GM21529 (cell line): Measurements from ENCODE around the gene CNN1.

ENCODE experiments used
- ATAC-seq: cut with Tn5 transposase; IDR thresholded peaks from one replicate; pipeline ENCODE4 v1.9.1; 2021; ENCODE audit not compliant: unreplicated experiment

Gene CNN1

DNA sequence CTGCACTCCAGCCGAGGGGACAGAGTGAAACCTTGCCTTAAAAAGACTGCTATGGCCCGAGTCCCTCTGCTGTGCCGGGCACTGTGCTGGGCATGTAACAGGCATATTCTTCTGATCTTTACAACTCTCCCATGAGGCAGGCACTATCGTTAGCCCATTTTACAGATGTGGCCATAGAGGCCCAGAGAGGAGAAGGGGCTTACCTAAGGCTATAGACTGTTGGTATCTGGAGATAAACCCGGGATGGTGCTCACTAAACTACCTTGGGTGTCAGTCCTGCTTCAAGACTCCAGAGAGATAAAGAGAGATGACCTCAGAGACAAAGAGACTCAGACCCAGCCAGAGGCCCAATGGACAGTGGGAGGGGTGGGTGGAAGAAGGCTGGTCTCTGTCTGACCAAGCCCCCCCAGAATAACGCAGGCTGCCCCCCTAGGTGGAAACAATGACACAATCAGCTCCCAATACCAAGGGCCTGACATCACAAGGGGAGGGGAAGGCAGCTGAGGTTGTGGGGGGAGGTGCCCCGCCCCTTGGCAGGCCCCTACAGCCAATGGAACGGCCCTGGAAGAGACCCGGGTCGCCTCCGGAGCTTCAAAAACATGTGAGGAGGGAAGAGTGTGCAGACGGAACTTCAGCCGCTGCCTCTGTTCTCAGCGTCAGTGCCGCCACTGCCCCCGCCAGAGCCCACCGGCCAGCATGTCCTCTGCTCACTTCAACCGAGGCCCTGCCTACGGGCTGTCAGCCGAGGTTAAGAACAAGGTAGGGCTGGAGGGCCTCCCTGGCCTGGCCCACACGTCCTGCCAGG is at the start of gene CNN1:
Gene CNN1 (plus strand): TSS at position 620 of the 805 bp plus-strand sequence. CDS start 77 bp downstream, at position 697.
- no peak for ATAC-seq

DNA sequence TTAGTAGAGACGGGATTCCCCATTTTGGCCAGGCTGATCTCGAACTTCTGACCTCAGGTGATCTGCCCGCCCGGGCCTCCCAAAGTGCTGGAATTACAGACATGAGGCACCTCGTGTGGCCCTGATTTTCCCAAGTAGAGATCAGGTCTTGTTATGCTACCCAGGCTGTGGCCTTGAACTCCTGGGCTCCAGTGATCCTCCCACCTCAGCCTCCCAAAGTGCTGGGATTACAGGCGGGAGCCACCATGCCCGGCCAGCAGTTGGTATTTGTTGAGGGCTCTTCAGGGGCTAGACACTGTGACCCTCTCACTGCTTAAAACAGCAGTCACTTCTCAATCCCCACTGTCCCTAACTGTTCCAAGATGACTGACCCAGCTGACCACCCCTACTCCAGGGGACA is 49.3 kb upstream of the CNN1 start:
- ATAC-seq, result no peak

DNA sequence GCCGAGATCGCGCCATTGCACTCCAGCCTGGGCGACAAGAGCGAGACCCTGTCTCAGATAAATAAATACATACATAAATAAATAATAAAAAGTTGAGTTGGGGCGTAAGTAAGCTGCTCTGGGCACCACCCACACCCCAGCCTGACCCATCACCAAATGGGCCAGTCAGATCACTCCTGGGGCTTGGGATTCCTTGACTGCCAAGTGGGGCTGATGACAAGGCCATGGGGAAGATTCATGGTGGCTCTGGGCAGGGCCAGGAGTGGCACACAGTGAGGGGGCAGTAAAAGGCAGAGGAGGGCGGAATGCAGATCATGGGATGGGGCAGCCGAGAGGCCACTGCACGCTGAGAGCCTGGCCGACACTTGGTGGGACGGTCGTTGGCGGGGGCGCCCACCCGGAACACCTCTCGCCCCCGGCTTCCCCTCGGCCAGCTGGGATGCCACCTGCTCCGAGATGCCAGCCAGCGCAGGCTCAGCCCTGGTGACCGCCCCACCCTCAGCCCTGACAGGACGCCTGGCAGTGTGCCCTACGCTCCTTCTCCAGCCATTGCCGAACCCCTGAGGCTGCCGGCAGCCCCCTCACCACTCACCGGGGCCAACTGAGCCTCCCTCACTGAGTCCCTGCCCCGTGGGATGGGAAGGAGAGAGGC is 43.9 kb upstream of the CNN1 start:
- ATAC-seq, result no peak

DNA sequence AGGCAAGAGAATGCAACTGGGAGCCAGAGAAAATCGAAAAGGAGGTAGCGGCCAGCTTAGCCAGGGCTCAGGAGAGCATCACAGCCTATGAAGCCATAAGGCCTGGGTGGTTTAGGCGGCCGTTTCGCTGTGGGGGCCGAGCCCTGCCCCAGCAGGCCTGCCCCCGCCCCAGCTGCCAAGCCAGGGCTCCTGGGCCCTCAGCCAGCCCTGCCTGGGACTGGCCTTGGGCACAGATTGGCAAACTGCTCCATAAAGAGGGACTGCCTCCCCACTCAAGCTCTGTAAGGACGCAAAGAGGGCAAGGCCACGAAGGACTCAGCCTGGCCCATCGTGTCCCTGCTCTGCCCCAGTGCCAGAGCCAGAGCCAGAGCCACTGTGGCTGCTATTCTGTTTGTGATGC is 43.2 kb upstream of the CNN1 start:
- no peak for ATAC-seq

DNA sequence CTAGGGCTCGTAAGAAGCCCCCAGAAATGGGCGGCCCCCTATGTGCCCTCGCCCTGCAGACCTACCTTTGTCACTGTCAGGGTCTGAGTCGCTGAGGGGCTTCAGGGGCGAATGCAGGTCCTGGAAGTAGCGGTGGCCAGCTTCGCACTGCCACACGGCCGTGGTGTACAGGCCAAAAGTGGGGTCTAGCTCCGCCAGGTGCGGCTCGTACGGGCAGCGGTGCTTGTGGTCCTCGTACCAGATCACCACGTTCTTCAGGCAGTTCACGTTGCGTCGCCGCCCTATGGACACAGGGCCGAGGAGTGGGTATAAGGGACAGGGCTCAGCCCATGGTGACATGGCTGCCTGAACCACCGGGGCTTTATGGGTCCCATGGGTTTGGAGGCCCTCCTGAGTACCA is 42.8 kb upstream of the CNN1 start:
- ATAC-seq, result no peak

DNA sequence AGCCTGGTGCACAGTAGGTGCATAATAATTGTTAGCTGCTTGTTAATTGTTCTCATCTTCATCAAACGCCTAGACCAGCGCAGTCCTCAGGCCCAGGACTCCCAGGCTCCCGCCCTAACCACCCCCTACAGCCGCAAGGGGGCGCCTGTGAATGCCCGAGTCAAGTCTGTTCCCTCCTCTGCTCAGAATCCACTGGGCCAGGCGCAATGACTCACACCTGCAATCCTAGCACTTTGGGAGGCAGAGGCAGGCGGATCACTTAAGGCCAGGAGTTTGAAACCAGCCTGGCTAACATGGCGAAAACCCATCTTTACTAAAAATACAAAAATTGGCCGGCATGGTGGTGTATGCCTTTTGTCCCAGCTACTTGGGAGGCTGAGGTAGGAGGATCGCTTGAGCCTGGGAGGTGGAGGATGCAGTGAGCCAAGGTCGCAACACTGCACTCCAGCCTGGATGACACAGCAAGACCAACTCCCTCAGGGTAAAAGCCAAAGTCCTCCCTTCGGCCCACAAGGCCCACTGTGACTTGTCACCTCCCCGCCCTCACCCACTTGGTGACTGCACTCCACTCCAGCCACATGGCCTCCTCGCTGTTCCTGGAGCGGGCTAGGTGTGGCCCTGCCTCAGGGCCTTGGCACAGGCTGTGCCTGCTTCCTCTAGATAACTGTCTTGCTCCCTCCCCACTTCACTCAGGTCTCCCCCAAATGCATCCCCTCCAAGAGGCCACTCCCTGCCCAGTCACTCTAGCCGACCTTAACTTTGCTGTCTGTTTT is 42.1 kb upstream of the CNN1 start:
- ATAC-seq, result no peak

DNA sequence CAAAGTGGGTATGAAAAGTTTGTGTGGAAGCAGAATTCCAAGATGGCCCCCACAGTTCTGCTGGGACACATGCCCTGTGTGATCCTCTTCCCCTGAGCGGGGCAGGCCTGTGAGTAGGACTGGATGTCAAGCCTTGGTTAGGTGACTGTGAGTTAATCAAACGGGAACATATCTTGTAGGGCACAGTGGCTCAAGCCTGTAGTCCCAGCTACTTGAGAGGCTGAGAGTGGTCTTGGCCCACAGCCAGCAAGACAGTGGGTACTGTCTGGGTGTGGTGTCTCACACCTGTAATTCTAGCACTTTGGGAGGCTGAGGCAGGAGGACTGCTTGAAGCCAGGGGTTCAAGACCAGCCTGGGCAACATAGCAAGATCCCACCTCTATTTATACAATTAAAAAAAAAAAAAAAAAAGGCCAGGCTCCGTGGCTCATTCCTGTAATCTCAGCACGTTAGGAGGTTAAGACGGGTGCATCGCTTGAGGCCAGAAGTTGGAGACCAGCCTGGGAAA is 39.4 kb upstream of the CNN1 start:
- no peak for ATAC-seq

DNA sequence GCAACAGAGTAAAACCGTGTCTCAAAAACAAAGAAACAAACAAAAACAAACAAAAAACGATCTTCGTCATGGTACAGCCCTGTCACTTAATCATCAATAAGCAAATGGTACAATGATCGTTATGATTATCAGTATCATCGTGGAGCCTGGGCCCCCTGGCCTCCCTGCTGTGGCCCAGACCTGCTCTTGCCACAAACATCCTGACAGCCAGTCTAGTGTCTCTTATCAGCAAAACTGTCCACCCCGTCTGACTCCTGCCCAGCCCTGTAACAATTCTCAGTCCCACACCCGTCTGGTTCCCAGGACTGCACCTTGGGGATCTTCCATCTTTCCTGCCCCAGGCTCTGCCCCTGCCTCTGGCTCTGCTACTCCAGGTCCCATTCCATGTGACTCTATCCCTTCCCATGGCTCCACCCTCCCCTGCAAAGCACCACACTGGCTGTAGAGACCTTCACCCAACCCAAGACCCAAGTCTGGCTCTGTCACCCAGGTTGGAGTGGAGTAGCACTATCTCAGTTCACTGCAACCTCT is 38.7 kb upstream of the CNN1 start:
- ATAC-seq, result no peak

DNA sequence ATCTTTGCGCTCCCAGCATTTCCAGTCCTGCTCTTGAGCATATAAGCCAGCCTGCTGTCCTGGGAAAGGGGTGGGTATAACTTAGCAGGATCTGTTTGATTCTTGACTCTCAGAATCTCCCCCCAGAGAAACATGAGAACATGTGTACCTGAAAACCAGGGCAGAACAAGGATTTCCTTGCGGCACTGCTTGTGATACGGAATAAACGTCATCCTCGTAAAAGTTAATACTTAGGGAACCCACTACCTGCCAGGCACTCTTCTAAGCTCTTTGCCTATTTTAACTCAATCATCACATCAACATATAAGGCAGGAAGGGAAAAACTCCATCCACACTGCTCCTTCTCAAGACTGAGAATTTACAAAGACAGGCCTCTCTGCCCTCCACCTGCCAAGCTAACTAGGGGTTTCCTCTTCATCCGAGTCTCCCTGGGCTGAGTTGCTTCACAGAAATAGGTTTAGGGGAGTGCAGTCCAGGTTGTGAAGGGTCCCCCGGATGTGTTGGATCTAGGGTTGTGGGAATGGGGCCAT is 34.1 kb upstream of the CNN1 start:
- ATAC-seq, result no peak

DNA sequence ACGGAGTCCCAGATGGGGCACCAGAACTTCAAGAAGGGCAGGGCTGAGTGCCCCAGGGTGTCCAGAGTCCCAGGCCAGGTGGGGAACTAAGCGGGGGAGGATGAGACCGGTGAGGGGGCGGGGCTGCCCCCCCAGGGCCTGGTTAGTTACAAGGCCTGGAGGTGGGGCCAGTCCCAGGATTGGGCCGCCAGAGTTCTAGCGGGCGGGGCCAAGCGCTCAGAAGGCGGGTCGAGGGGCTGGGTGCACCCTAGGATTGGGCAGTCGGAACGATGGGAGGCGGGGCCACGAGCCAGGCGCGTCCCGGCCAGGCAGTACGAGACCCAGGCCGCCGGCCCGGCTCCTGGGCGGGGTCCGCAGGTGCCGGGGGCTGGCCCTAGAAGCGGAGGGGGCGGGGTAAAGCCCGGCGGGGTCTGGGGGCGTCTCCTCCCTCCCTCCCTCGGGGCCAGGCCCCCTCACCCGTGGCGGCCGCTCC is 33.6 kb upstream of the CNN1 start:
- ATAC-seq, result peak; percentile 83

DNA sequence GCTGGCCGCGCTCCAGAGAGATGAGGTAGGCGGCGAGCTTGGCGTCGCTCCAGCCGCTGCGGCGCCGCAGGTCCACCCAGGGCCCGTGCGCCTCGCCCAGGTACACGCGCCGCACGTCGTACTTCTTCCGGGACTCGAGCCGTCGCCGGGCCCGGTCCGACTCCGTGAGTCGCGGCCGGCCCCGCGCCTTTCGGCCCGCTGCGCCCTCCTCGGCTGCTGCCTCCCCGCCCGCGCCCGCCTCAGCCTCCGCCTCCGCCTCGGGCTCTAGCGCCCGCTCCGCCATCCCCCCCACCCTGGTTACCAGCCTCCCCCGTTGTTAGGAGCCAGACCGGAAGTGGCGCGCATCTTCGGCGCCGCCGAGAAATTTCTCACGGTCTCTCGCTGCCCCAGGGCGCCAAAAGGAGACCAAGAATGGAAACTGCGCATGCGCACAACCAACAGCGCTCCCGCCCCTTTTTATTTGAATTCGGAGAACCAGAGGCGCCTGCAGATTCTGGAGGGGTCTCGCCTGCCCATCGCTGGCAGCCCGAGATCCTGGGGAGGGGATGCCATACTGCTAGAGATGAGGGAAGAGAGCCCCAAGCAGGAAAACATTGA is 33.0 kb upstream of the CNN1 start, which contains the start of gene ZNF653:
Gene ZNF653 (minus strand): TSS at position 336 of the 597 bp plus-strand sequence. CDS start 53 bp downstream, at position 283.
- ATAC-seq, result peak; percentile 41

DNA sequence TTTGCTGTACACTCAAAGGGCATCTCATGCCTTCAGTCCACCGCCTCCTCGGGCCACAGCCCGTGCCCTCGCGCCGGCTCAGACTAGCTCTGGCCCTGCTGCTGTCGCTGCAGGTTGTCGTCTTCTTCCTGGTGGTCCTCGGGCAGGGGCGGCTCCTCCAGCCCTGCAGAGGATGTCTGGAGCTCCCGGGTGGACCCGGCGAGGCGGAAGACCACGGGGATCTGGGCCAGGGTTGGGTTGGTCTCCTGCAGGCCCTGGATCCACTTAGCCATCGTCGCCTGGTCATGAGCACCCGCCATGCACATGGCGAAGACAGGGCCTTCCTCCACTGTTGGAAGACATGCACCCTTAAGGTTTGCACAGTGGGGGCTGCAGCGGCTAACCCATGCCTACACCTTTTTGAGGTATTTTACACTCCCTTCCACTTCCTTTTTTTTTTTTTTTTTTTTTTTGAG is 32.5 kb upstream of the CNN1 start:
- peak; percentile 32 for ATAC-seq

DNA sequence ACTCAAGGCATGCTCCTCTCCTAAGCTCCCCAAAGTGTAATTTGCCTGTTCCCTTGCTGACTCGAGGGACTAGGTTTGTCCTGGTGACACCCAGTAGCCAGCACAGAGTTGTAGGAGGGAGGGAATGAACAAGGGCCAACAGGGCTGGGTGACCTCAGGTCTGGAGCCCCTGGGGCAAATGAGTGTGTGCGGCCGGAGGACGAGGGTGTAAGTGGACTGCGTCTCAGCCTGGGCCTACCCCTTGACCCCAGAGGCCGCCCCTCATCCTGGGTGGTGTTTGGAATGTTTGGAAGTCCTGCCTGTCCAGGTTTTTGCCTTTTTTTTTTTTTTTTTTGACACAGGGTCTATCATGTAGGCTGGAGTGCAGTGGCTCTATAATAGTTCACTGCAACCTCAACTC is 31.7 kb upstream of the CNN1 start:
- no peak for ATAC-seq

DNA sequence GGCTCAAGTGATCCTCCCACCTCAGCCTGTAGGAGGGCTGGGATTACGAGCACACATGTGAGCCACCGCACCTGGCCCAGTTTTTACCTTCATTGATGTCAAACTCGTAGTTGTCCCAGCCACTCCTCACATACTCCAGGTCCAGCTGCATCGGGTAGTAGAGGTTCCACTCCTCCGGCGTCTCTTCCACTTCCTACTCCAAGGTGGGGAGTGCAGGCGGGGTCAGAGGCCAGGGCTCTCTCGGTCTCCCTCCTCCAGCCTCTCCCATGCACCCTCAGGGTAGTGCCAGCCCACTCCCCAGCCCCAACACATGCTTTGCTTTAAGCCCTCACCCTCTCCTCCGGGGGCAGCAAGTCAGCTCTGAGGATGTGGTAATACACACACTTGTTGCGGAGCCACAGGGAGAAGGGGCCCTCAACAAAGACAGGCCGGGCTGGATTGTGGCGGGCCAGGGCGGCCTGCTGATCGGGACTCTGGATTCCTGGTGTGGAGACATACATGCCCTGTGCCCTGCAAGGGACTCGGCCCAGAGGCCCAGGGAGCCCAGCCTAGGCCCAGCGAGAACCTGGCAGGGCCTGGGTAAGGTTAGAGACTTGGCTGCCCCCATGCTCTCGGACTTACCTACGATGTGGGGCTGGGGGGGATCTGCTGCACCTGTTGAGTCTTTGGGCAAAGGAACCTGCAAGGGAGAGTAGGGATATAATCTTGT is 31.1 kb upstream of the CNN1 start:
- ATAC-seq, result no peak

DNA sequence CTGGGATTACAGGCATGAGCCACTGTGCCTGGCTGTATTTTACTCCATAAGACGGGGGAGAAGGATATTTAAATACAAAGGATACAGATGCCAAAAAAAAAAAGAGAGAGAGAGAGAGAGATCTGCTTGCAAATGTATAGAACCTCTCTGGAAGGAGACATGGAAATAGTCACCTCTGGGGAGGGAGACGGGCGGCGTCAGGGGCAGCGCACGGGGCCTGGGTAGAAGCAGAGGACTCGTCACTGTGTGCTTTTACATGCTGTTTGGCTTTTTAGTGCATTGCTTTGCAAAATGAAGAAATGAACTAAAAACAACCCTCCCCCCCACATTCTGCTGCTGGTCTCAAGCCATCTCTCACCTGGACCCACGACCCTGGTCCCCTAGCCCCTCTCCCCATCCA is 28.2 kb upstream of the CNN1 start:
- no peak for ATAC-seq

DNA sequence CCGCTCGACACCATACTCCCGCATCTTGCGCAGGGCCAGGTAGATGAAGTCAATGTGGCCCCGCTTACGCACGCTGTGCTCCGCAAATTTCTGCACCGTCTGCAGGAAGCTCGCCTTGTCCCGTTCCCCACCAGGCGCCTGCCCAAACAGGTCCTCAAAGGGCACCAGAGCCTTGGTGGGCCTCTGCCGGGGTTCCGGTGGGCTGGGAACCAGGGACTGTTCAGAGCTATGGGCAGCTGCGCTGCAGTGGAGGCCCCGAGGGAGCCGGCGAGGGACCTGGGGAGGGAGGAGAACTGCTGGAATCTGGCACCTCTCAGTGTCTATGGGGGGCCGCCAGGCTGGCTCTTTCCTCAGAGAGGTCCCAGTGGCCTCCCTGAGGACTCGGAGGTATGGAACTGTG is 24.7 kb upstream of the CNN1 start:
- ATAC-seq, result no peak

DNA sequence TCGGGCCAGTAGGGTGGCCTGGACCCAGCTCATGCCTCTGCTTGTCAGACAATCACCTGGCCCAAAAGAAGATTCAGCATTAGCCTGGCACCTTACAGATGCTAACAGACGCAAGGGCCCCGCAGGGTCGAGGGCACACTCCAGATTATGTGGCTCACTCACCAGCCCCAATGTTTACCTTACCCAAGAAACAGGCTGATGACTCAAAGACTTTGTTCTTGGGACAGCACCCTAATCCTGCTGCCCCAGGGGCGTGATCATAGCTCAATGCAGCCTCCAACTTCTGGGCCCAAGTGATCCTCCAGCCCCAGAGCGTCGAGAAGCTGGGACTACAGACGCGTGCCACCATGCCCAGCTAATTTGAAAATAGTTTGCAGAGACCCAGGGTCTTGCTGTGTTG is 19.5 kb upstream of the CNN1 start:
- ATAC-seq, result no peak

DNA sequence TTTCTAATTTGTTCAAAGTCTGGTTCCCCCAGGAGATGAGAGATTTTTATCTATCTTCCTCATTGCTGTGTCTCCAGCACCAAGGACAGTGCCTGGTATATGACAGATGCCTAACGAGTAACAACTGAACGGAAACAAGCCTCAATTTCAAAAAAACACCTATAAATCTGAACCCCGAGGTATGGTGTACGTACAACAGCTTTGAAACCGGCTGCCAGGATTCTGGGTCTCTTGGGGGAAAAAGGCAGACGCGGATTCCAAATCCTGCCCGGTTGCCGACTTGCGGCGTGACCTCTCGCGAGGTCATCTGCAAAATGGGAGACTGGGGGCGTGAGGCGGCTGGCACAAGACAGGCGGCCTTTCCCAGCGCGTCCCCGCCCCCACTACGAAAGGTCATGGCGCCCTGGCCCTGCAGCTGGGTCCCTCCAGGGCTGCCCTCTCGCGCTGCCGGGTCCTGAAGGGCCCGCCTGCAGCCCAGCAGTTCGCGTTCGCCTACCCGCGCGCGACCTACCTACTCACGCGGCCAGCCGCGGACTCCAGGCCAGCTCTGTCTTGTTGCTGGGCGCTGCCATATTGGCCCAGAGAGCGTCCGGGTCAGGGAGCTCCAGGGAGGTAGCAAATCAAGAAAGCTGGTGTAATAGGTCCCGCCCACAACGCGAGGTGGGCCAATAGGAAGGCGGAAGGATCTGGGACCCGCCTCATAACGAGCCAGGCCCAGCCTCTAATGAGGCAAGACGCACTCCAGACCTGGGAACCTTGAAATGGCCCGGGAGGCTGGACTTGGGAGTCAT is 9.9 kb upstream of the CNN1 start, which contains the start of gene ECSIT:
Gene ECSIT (minus strand): TSS at position 584 of the 791 bp plus-strand sequence. CDS start 9,964 bp downstream, outside the sequence.
- ATAC-seq, result peak; percentile 96

DNA sequence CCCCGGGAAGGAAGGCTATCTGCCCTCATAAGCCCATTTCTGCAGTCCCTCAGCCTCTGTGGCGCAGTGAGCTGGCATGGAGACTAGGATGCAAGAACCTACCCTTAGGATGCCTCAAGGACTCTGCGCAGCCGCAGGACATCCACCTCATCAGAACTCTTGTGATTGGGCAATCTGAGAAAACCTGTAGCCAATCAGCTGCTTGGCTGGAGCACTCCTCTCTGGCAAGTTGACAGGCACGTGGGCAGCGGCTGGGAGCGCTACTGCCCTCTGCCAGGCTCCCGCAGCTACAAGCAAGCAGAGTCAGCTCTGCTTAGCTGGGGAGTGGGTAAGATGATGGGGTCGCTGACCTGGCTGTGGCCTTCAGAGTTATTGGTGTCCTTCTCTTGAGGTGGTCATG is 8.2 kb upstream of the CNN1 start:
- no peak for ATAC-seq
